CD14-positive monocyte (primary cell): ENCODE measurements around the gene OPRM1. TPM values are rescaled to one million over a fixed set of nuclear protein-coding genes. Genes with fewer than 3 reads are reported as not detected.

ENCODE experiments used
- DNase-seq, 3 donors: peaks; one replicate each; pipeline ENCODE4 v3.0.0-alpha.2; 2011 to 2022
- H2AFZ ChIP-seq: 2 replicates; pipeline ENCODE4 v1.6.0; 2012; ENCODE audit warnings: mild to moderate bottlenecking, low read depth, low read length, inconsistent platforms; ENCODE audit not compliant: insufficient read depth, poor library complexity, severe bottlenecking
- H3K27ac ChIP-seq, 2 donors: 1 replicate in 1 of 2; 2 replicates in 1 of 2; pipeline ENCODE4 v1.5.1; 2012 to 2013; ENCODE audit warnings: low read length in 2 of 2, control low read depth in 1 of 2, inconsistent platforms in 1 of 2, low read depth in 1 of 2, mild to moderate bottlenecking in 1 of 2
- H3K27me3 ChIP-seq, 2 donors: one replicate each; pipeline versions ENCODE4 v1.6.0 to v1.6.1; 2011 to 2013; ENCODE audit warnings: low read length in 2 of 2; ENCODE audit not compliant: control insufficient read depth in 2 of 2, insufficient read depth in 2 of 2
- H3K36me3 ChIP-seq, 2 donors: replicated peaks in 1 of 2; 1 replicate in 1 of 2; 2 replicates in 1 of 2; pipeline versions ENCODE4 v1.5.1 to v1.6.1; 2012 to 2013; ENCODE audit warnings: low read length in 2 of 2, control low read depth in 1 of 2, inconsistent platforms in 1 of 2, mild to moderate bottlenecking in 1 of 2; ENCODE audit not compliant: insufficient read depth in 2 of 2, control insufficient read depth in 1 of 2
- H3K4me1 ChIP-seq, 2 donors: 1 replicate in 1 of 2; 2 replicates in 1 of 2; pipeline versions ENCODE4 v1.5.1 to v1.6.1; 2012 to 2013; ENCODE audit warnings: low read length in 2 of 2, control low read depth in 1 of 2, inconsistent platforms in 1 of 2, mild to moderate bottlenecking in 1 of 2, moderate library complexity in 1 of 2; ENCODE audit not compliant: insufficient read depth in 2 of 2, control insufficient read depth in 1 of 2
- H3K4me2 ChIP-seq: replicated peaks from 2 replicates; pipeline ENCODE3; 2012; ENCODE audit warnings: low read length, moderate library complexity, mild to moderate bottlenecking; ENCODE audit not compliant: poor library complexity, severe bottlenecking; ENCODE audit errors: extremely low read depth
- H3K4me3 ChIP-seq, 3 experiments: fragments of 200-600 bp in 1 of 3; sonication (generic) in 1 of 3; replicated peaks in 1 of 3; 1 replicate in 2 of 3; 2 replicates in 1 of 3; pipeline ENCODE4 v1.5.1; 2011 to 2013; ENCODE audit warnings: low read length in 3 of 3, mild to moderate bottlenecking in 3 of 3, control low read depth in 2 of 3, low read depth in 2 of 3, inconsistent platforms in 1 of 3, moderate library complexity in 1 of 3
- H3K79me2 ChIP-seq: 2 replicates; pipeline ENCODE4 v1.6.0; 2012; ENCODE audit warnings: mild to moderate bottlenecking, control low read depth, inconsistent platforms, low read length, moderate library complexity; ENCODE audit not compliant: insufficient read depth
- H3K9ac ChIP-seq: 2 replicates; pipeline ENCODE4 v1.6.0; 2017; ENCODE audit warnings: low read length, mild to moderate bottlenecking; ENCODE audit not compliant: insufficient read depth, poor library complexity, severe bottlenecking
- H3K9me3 ChIP-seq, 2 donors: replicated peaks in 1 of 2; 1 replicate in 1 of 2; 2 replicates in 1 of 2; pipeline versions ENCODE4 v1.5.1 to v1.6.1; 2012 to 2013; ENCODE audit warnings: low read length in 2 of 2, control low read depth in 1 of 2; ENCODE audit not compliant: control insufficient read depth in 1 of 2, insufficient read depth in 1 of 2
- H4K20me1 ChIP-seq: 2 replicates; pipeline ENCODE4 v1.6.0; 2012; ENCODE audit warnings: mild to moderate bottlenecking, low read length, control low read depth, moderate library complexity; ENCODE audit not compliant: insufficient read depth
- H3K27ac Mint-ChIP-seq, 7 donors: one replicate each; pipeline ENCODE4 v1.8.0; 2020; ENCODE audit warnings: mild to moderate bottlenecking in 7 of 7, mixed read lengths in 7 of 7, moderate library complexity in 6 of 7, inconsistent platforms in 2 of 7
- H3K27me3 Mint-ChIP-seq, 3 donors: one replicate each; pipeline ENCODE4 v1.8.0; 2021 to 2022; ENCODE audit warnings: low read depth in 3 of 3, mild to moderate bottlenecking in 3 of 3, mixed read lengths in 3 of 3, moderate library complexity in 3 of 3, inconsistent platforms in 1 of 3
- H3K36me3 Mint-ChIP-seq, 2 donors: one replicate each; pipeline ENCODE4 v1.8.0; 2020; ENCODE audit warnings: mixed read lengths in 2 of 2, inconsistent platforms in 1 of 2, mild to moderate bottlenecking in 1 of 2
- H3K4me1 Mint-ChIP-seq: one replicate; pipeline ENCODE4 v1.8.0; 2020; ENCODE audit warnings: mild to moderate bottlenecking, mixed read lengths
- H3K4me3 Mint-ChIP-seq, 2 donors: one replicate each; pipeline ENCODE4 v1.8.0; 2020; ENCODE audit warnings: mild to moderate bottlenecking in 2 of 2, mixed read lengths in 2 of 2, moderate library complexity in 1 of 2
- H3K9me3 Mint-ChIP-seq, 7 donors: one replicate each; pipeline ENCODE4 v1.8.0; 2020 to 2022; ENCODE audit warnings: mixed read lengths in 7 of 7, mild to moderate bottlenecking in 6 of 7, moderate library complexity in 6 of 7, inconsistent platforms in 2 of 7
- WGBS: methylation state at CpG from one replicate; pipeline ENCODE4 v1.1.5; 2013; ENCODE audit warnings: missing lambda C conversion rate; ENCODE audit not compliant: insufficient coverage; 5-methylcytosine and 5-hydroxymethylcytosine counted together
- intact Hi-C, 2 donors: fragments of 100-400 bp; cut with micrococcal nuclease; formaldehyde crosslinking; loops; one replicate each; pipeline versions ENCODE4 v1.15.0 to v1.15.1; 2023
- polyA plus RNA-seq, 3 donors: library from polyadenylated mRNA; depleted of rRNA in 1 of 3; unstranded in 2 of 3; stranded (reverse) in 1 of 3; fragments of 300-500 nt in 2 of 3; fragments of >200 nt in 1 of 3; fragmentation: Illumina TruSeq in 2 of 3; gene quantifications; 1 replicate in 2 of 3; 2 replicates in 1 of 3; pipeline ENCODE4 v1.2.3, GENCODE V29; 2012 to 2021
- TF ChIP-seq, protein P1 (sequence below): fragments of 200-600 bp; IDR thresholded peaks from one replicate; pipeline ENCODE4 v1.8.0; 2022; ENCODE audit warnings: antibody characterized with exemption, mild to moderate bottlenecking

Gene OPRM1
- polyA plus RNA-seq, 3 donors = not detected

DNA sequence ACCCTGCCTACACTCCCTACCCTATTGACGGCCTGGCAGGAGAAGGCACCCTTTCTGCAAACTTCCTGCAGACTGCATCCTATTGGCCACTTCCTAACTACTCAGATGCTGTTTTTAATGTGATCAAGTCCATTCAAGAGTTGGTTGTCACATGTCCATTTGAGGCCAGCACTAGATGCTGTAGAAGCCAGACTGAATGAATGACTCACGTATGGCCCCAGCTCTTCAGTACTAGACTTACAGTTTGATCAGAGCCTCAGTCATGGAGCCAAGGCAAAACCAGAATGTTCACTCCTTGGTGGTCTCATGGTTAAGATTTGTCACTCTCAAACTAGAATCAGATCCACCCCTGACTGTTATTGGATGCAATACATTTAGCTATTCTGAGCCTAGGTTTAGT, 101.7 kb downstream of the OPRM1 start:
- Histone ChIP-seq H3K4me2 (peak overlapping the region; percentile 40), H3K9ac (no peak overlapping the region), H3K79me2 (no peaks in the 10 kb centered on the region), H3K27ac (peak overlapping the region; percentile 44 to 95), H3K4me1 (peaks cover 26 to 29% of the 10 kb centered on the region in 2 donors), H4K20me1 (no peaks in the 10 kb centered on the region), H2AFZ (no peak overlapping the region), H3K27me3 (no peaks in the 10 kb centered on the region), H3K9me3 (peaks cover 0 to 4% of the 10 kb centered on the region in 2 donors), H3K4me3 (no peak overlapping the region), H3K36me3 (no peaks in the 10 kb centered on the region)
- H3K4me1 Mint-ChIP-seq = peaks cover 26% of the 10 kb centered on the region
- 86% methylated on average over 2 of the region's 2 CpGs for WGBS
- H3K27me3 Mint-ChIP-seq = peaks cover 0 to 2% (median 0%) of the 10 kb centered on the region in 3 donors
- peaks cover 1 to 4% of the 10 kb centered on the region in 2 donors for H3K36me3 Mint-ChIP-seq
- H3K27ac Mint-ChIP-seq = peak overlapping the region; percentile 82 to 96 (median 89)
- no peak overlapping the region for H3K4me3 Mint-ChIP-seq
- intact Hi-C loops = loop anchor here in 1 of 2 donors (5.0 kb wide), 2 partner anchors 162 to 222 kb away; no protein-coding TSS in a partner anchor
- peaks cover 0 to 9% (median 6%) of the 10 kb centered on the region in 7 donors for H3K9me3 Mint-ChIP-seq
- TF ChIP-seq, protein P1, sequence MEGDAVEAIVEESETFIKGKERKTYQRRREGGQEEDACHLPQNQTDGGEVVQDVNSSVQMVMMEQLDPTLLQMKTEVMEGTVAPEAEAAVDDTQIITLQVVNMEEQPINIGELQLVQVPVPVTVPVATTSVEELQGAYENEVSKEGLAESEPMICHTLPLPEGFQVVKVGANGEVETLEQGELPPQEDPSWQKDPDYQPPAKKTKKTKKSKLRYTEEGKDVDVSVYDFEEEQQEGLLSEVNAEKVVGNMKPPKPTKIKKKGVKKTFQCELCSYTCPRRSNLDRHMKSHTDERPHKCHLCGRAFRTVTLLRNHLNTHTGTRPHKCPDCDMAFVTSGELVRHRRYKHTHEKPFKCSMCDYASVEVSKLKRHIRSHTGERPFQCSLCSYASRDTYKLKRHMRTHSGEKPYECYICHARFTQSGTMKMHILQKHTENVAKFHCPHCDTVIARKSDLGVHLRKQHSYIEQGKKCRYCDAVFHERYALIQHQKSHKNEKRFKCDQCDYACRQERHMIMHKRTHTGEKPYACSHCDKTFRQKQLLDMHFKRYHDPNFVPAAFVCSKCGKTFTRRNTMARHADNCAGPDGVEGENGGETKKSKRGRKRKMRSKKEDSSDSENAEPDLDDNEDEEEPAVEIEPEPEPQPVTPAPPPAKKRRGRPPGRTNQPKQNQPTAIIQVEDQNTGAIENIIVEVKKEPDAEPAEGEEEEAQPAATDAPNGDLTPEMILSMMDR = no peak
- DNase-seq = peak; percentile 41 to 66 (median 62)

DNA sequence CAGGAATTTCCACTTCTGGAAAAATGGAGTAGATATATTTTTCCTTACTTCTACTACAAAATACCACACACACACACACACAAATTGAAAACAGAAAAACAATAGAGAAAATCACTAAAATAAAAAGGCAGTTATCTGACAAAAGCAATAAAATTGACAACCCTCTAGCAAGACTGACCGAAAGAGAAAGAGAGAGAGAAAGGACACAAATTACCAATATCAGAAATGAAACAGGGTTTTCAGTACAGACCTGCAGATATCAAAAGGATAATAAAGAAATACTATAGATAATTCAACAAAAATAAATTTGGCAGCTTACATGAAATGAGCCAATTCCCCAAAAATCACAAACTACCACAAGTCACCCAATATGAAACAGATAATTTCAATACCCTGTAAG, 104.7 kb downstream of the OPRM1 start:
- Mint-ChIP-seq H3K36me3 (peaks cover 1 to 4% of the 10 kb centered on the region in 2 donors), H3K27ac (no peak overlapping the region), H3K27me3 (peaks cover 0 to 4% (median 2%) of the 10 kb centered on the region in 3 donors), H3K9me3 (peaks cover 0 to 9% (median 7%) of the 10 kb centered on the region in 7 donors), H3K4me1 (peaks cover 20% of the 10 kb centered on the region), H3K4me3 (no peak overlapping the region)
- TF ChIP-seq, protein P1 = no peak
- no peak overlapping the region for H3K9ac ChIP-seq
- intact Hi-C loops = loop anchor here in 1 of 2 donors (5.0 kb wide), 2 partner anchors 159 to 219 kb away; no protein-coding TSS in a partner anchor
- H3K79me2 ChIP-seq = no peaks in the 10 kb centered on the region
- H3K27me3 ChIP-seq = no peaks in the 10 kb centered on the region
- H2AFZ ChIP-seq = no peak overlapping the region
- H3K9me3 ChIP-seq = peaks cover 0 to 3% of the 10 kb centered on the region in 2 donors
- H3K36me3 ChIP-seq = no peaks in the 10 kb centered on the region
- H3K4me3 ChIP-seq = no peak overlapping the region
- H3K4me1 ChIP-seq = peaks cover 21 to 23% of the 10 kb centered on the region in 2 donors
- no peak for DNase-seq
- no CpG with 5 or more reads among the region's 1 CpG for WGBS
- no peak overlapping the region for H3K27ac ChIP-seq
- H3K4me2 ChIP-seq = no peak overlapping the region
- H4K20me1 ChIP-seq = no peaks in the 10 kb centered on the region
